H1 (cell line): ENCODE data around the gene KIF26B. TPM values are rescaled to one million over a fixed set of nuclear protein-coding genes. Genes with fewer than 3 reads are reported as not detected.
A peak's percentile ranks its signal among the peaks of the same experiment; 100 is the strongest.

Experiments
- CTCF ChIA-PET: fragments of 300-600 bp; sonication (Branson Sonifier 250); formaldehyde crosslinking; loops from one replicate; lab custom pipeline; 2021; ENCODE audit not compliant: partially characterized antibody; lab: Charles Lee
- POLR2A ChIA-PET: fragments of 300-600 bp; sonication (Branson Sonifier 250); formaldehyde crosslinking; loops from one replicate; lab custom pipeline; 2021; ENCODE audit warnings: inconsistent platforms; ENCODE audit not compliant: partially characterized antibody; lab: Charles Lee
- DNase-seq, 2 experiments: peaks; one replicate each; pipeline versions ENCODE4 v3.0.0 to v3.0.0-alpha.2; 2010 to 2022; ENCODE audit warnings: low spot score in 2 of 2, low read depth in 1 of 2, mixed read lengths in 1 of 2
- FAIRE-seq: peaks from 2 replicates; lab custom pipeline; 2011; peaks lifted over from hg19 to GRCh38; lab: Jason Lieb, UNC
- H2AFZ ChIP-seq: 2 replicates; pipeline ENCODE4 v1.8.1; 2012; ENCODE audit warnings: low read length, inconsistent platforms
- H2AK5ac ChIP-seq: 2 replicates; pipeline ENCODE4 v1.6.1; 2013; ENCODE audit warnings: low read depth, low read length
- H2BK120ac ChIP-seq: replicated peaks from 2 replicates; pipeline ENCODE3; 2013; ENCODE audit warnings: low read depth, low read length, inconsistent platforms
- H2BK12ac ChIP-seq: 2 replicates; pipeline ENCODE4 v1.6.1; 2013; ENCODE audit warnings: low read depth, low read length
- H2BK15ac ChIP-seq: 2 replicates; pipeline ENCODE4 v1.6.1; 2013; ENCODE audit warnings: low read length
- H2BK20ac ChIP-seq: 2 replicates; pipeline ENCODE4 v1.6.1; 2013; ENCODE audit warnings: low read length
- H2BK5ac ChIP-seq: 2 replicates; pipeline ENCODE4 v1.6.1; 2013; ENCODE audit warnings: low read depth, low read length
- H3K14ac ChIP-seq: 2 replicates; pipeline ENCODE4 v1.6.1; 2013; ENCODE audit warnings: inconsistent platforms; ENCODE audit not compliant: insufficient read length
- H3K18ac ChIP-seq: 2 replicates; pipeline ENCODE4 v1.6.1; 2013; ENCODE audit warnings: low read length; ENCODE audit errors: extremely low read depth
- H3K23ac ChIP-seq: 2 replicates; pipeline ENCODE4 v1.6.1; 2013; ENCODE audit warnings: inconsistent platforms; ENCODE audit not compliant: insufficient read length
- H3K23me2 ChIP-seq: 2 replicates; pipeline ENCODE4 v1.6.1; 2013; ENCODE audit warnings: low read depth, low read length
- H3K27ac ChIP-seq: 2 replicates; pipeline ENCODE4 v1.6.1; 2011; ENCODE audit warnings: low read depth, low read length, inconsistent platforms
- H3K27me3 ChIP-seq, 4 experiments: replicated peaks in 1 of 4; 1 replicate in 1 of 4; 2 replicates in 3 of 4; pipeline versions ENCODE4 v1.6.1 to v1.8.1; 2011 to 2013; ENCODE audit warnings: low read length in 3 of 4, mild to moderate bottlenecking in 3 of 4, inconsistent platforms in 2 of 4, mixed read lengths in 2 of 4, moderate library complexity in 1 of 4; ENCODE audit not compliant: control insufficient read depth in 3 of 4, insufficient read depth in 3 of 4; ENCODE audit errors: extremely low read depth in 1 of 4
- H3K36me3 ChIP-seq, 4 experiments: 2 replicates each; pipeline versions ENCODE4 v1.6.1 to v1.8.1; 2011 to 2013; ENCODE audit warnings: mild to moderate bottlenecking in 4 of 4, low read length in 3 of 4, moderate library complexity in 2 of 4, control low read depth in 1 of 4, inconsistent platforms in 1 of 4; ENCODE audit not compliant: insufficient read depth in 4 of 4, control insufficient read depth in 2 of 4
- H3K4ac ChIP-seq: replicated peaks from 2 replicates; pipeline ENCODE3; 2013; ENCODE audit warnings: low read length, low read depth, mixed read lengths, inconsistent platforms; ENCODE audit not compliant: insufficient read length
- H3K4me1 ChIP-seq, 4 experiments: replicated peaks in 1 of 4; 1 replicate in 1 of 4; 2 replicates in 3 of 4; pipeline versions ENCODE4 v1.6.1 to v1.8.1; 2011 to 2013; ENCODE audit warnings: low read length in 3 of 4, inconsistent platforms in 2 of 4, mixed read lengths in 1 of 4; ENCODE audit not compliant: insufficient read depth in 4 of 4, control insufficient read depth in 3 of 4
- H3K4me2 ChIP-seq, 2 experiments: 2 replicates each; pipeline versions ENCODE4 v1.6.1 to v1.8.1; 2011 to 2013; ENCODE audit warnings: low read depth in 2 of 2, low read length in 2 of 2, control low read depth in 1 of 2, inconsistent platforms in 1 of 2, mild to moderate bottlenecking in 1 of 2; ENCODE audit not compliant: insufficient read depth in 1 of 2
- H3K4me3 ChIP-seq, 4 experiments: fragments of 200-600, 300-600 bp in 1 of 4; sonication (generic), shearing (Covaris generic), sonication (Bioruptor Twin) in 1 of 4; 2 replicates each; pipeline versions ENCODE4 v1.5.1 to v1.8.1; 2011 to 2016; ENCODE audit warnings: low read length in 4 of 4, low read depth in 3 of 4, control low read depth in 2 of 4, inconsistent platforms in 2 of 4, mild to moderate bottlenecking in 2 of 4, mixed read lengths in 1 of 4, moderate library complexity in 1 of 4; ENCODE audit not compliant: insufficient read depth in 2 of 4; ENCODE audit errors: extremely low read depth in 1 of 4
- H3K56ac ChIP-seq: replicated peaks from 2 replicates; pipeline ENCODE3; 2013; ENCODE audit warnings: low read depth, mild to moderate bottlenecking, mixed read lengths, low read length, inconsistent platforms; ENCODE audit not compliant: insufficient read length
- H3K79me1 ChIP-seq: 2 replicates; pipeline ENCODE4 v1.6.1; 2013; ENCODE audit warnings: low read depth, low read length, control low read depth
- H3K79me2 ChIP-seq, 2 experiments: 2 replicates each; pipeline versions ENCODE4 v1.6.1 to v1.8.1; 2012 to 2013; ENCODE audit warnings: low read length in 2 of 2, mild to moderate bottlenecking in 2 of 2, inconsistent platforms in 1 of 2; ENCODE audit not compliant: insufficient read depth in 2 of 2, control insufficient read depth in 1 of 2
- H3K9ac ChIP-seq, 4 experiments: replicated peaks in 1 of 4; 1 replicate in 1 of 4; 2 replicates in 3 of 4; pipeline versions ENCODE4 v1.6.1 to v1.8.1; 2011 to 2013; ENCODE audit warnings: low read depth in 3 of 4, low read length in 3 of 4, control low read depth in 2 of 4, mild to moderate bottlenecking in 2 of 4, moderate library complexity in 2 of 4, inconsistent platforms in 1 of 4; ENCODE audit errors: extremely low read depth in 1 of 4
- H3K9me3 ChIP-seq, 2 experiments: 2 replicates each; pipeline versions ENCODE4 v1.6.1 to v1.8.1; 2012 to 2013; ENCODE audit warnings: mild to moderate bottlenecking in 2 of 2, moderate library complexity in 2 of 2, control low read depth in 1 of 2, inconsistent platforms in 1 of 2, low read depth in 1 of 2, low read length in 1 of 2, mixed read lengths in 1 of 2; ENCODE audit not compliant: insufficient read depth in 2 of 2
- H4K20me1 ChIP-seq, 2 experiments: replicated peaks in 1 of 2; 2 replicates each; pipeline versions ENCODE3 to v1.8.1; 2011 to 2013; ENCODE audit warnings: inconsistent platforms in 2 of 2, low read length in 2 of 2, mild to moderate bottlenecking in 1 of 2; ENCODE audit not compliant: insufficient read depth in 2 of 2, control insufficient read depth in 1 of 2
- H4K5ac ChIP-seq: 2 replicates; pipeline ENCODE4 v1.6.1; 2013; ENCODE audit warnings: low read length, low read depth, mixed read lengths, inconsistent platforms; ENCODE audit not compliant: insufficient read length
- H4K8ac ChIP-seq: 2 replicates; pipeline ENCODE4 v1.8.0; 2013; ENCODE audit warnings: mild to moderate bottlenecking, moderate library complexity, low read length, inconsistent platforms; ENCODE audit not compliant: insufficient read depth; ENCODE audit errors: extremely low read depth
- H4K91ac ChIP-seq: replicated peaks from 2 replicates; pipeline ENCODE3; 2013; ENCODE audit warnings: low read length, mixed read lengths, inconsistent platforms; ENCODE audit not compliant: insufficient read length
- ATF2 ChIP-seq: IDR thresholded peaks from 2 replicates; pipeline ENCODE4 v1.6.1; 2012; ENCODE audit warnings: low read length, inconsistent platforms
- BACH1 ChIP-seq: IDR thresholded peaks from 2 replicates; pipeline ENCODE4 v1.6.1; 2012; ENCODE audit warnings: low read length, improper control_type of control experiment
- CBX5 ChIP-seq: fragments of 300-800, 300-1000 bp; sonication (generic); IDR thresholded peaks from 2 replicates; pipeline ENCODE4 v1.7.1; 2016; ENCODE audit warnings: antibody characterized with exemption, low read length, low read depth
- CEBPB ChIP-seq: IDR thresholded peaks from 2 replicates; pipeline ENCODE4 v1.6.1; 2012; ENCODE audit warnings: low read depth, low read length
- CHD1 ChIP-seq: IDR thresholded peaks from 2 replicates; pipeline ENCODE4 v1.6.1; 2012; ENCODE audit warnings: low read depth, low read length, improper control_type of control experiment
- GABPA ChIP-seq: IDR thresholded peaks from 2 replicates; pipeline ENCODE4 v1.6.1; 2011; ENCODE audit warnings: mild to moderate bottlenecking, low read length, moderate library complexity, borderline replicate concordance; ENCODE audit not compliant: insufficient read depth
- GTF2F1 ChIP-seq: IDR thresholded peaks from 2 replicates; pipeline ENCODE4 v1.6.1; 2012; ENCODE audit warnings: low read depth, low read length, improper control_type of control experiment, borderline replicate concordance
- JUN ChIP-seq: IDR thresholded peaks from 2 replicates; pipeline ENCODE4 v1.6.1; 2011; ENCODE audit warnings: low read depth, mild to moderate bottlenecking, improper control_type of control experiment, low read length
- JUND ChIP-seq: IDR thresholded peaks from 2 replicates; pipeline ENCODE4 v1.6.1; 2011; ENCODE audit warnings: mild to moderate bottlenecking, improper control_type of control experiment, low read length
- NANOG ChIP-seq: IDR thresholded peaks from 2 replicates; pipeline ENCODE4 v1.6.1; 2011; ENCODE audit warnings: low read length, low read depth, mild to moderate bottlenecking, inconsistent platforms; ENCODE audit not compliant: insufficient read depth, poor library complexity, severe bottlenecking
- SP2 ChIP-seq: IDR thresholded peaks from 2 replicates; pipeline ENCODE4 v1.6.1; 2012; ENCODE audit warnings: mild to moderate bottlenecking, low read length, inconsistent platforms
- TAF7 ChIP-seq: optimal IDR thresholded peaks from 2 replicates; pipeline ENCODE3; 2011; ENCODE audit warnings: low read depth, mild to moderate bottlenecking, inconsistent platforms, low read length, moderate library complexity, borderline replicate concordance
- TEAD4 ChIP-seq: IDR thresholded peaks from 2 replicates; pipeline ENCODE4 v1.6.1; 2012; ENCODE audit warnings: low read depth, low read length, inconsistent platforms, mixed read lengths
- WGBS, 2 experiments: shearing (Covaris generic) in 1 of 2; methylation state at CpG; one replicate each; pipeline versions ENCODE4 v1.1.6 to v1.1.7; 2013 to 2015; ENCODE audit warnings: low lambda C conversion rate in 2 of 2, mixed read lengths in 2 of 2, inconsistent platforms in 1 of 2, low coverage in 1 of 2, missing lambda C conversion rate in 1 of 2; ENCODE audit not compliant: insufficient replicate concordance in 2 of 2, insufficient coverage in 1 of 2, insufficient read length in 1 of 2; ENCODE audit errors: extremely low coverage in 1 of 2, missing lambda C conversion rate in 1 of 2; 5-methylcytosine and 5-hydroxymethylcytosine counted together
- polyA plus RNA-seq, 7 experiments: library from polyadenylated mRNA; depleted of rRNA in 3 of 7; stranded (reverse) in 5 of 7; unstranded in 2 of 7; fragments of >200 nt in 5 of 7; fragments of 200-250 nt in 2 of 7; gene quantifications; 1 replicate in 5 of 7; 2 replicates in 1 of 7; 4 replicates in 1 of 7; pipeline versions ENCODE4 v1.2.1 to v1.2.3, GENCODE V29; 2011 to 2013; ENCODE audit warnings: missing spikeins in 2 of 7, mixed read lengths in 2 of 7
- total RNA-seq: library from RNA; stranded (reverse); fragmentation: NEBNext Ultra II Directional; extraction: Animal tissue kit (Norgen Biotek cat#: 25700); gene quantifications from 2 replicates; pipeline ENCODE4 v1.2.1, GENCODE V29; 2021

Gene KIF26B
- total and polyA plus RNA-seq, 2 of the 8 experiments (the other 6 are each of a cell fraction or from before 2014, with no cell fraction given), result 0.06 to 0.28 TPM

GRCh38 chr1:245550720-245551043 lies 395.9 kb downstream of the KIF26B start:
- Histone ChIP-seq H3K36me3 (no peaks in the 10 kb centered on the region), H2BK15ac (no peak overlapping the region), H3K27me3 (no peaks in the 10 kb centered on the region), H3K27ac (no peak overlapping the region), H3K4me3 (no peak overlapping the region), H4K91ac (no peak overlapping the region), H3K9ac (no peak overlapping the region), H3K4ac (no peak overlapping the region), H3K4me2 (no peak overlapping the region), H2AFZ (peak overlapping the region; percentile 85), H3K23me2 (no peaks in the 10 kb centered on the region), H3K79me1 (no peaks in the 10 kb centered on the region), H4K20me1 (no peaks in the 10 kb centered on the region), H3K14ac (no peak overlapping the region), H3K4me1 (peaks cover 0 to 10% (median 4%) of the 10 kb centered on the region in 4 experiments; a peak in 4 of 7 replicates), H2BK5ac (peak overlapping the region; percentile 49; the same call in 1 of the 2 replicates), H2BK20ac (peak overlapping the region; percentile 83; the same call in 1 of the 2 replicates), H2BK12ac (peak overlapping the region; percentile 96; the same call in 1 of the 2 replicates), H2BK120ac (no peak overlapping the region), H4K8ac (peak overlapping the region; percentile 42; the same call in 1 of the 2 replicates), H3K56ac (no peak overlapping the region), H3K79me2 (no peaks in the 10 kb centered on the region), H4K5ac (no peak overlapping the region), H3K23ac (no peak overlapping the region), H3K9me3 (no peaks in the 10 kb centered on the region), H2AK5ac (no peak overlapping the region), H3K18ac (no peak overlapping the region)
- 100% methylated on average over 1 of the region's 1 CpG; no CpG with 5 or more reads in 1 of the 2 experiments for WGBS, 2 experiments
- DNase-seq (no peak), FAIRE-seq (no peak)
- ChIA-PET CTCF (interaction anchor here (1.0 to 2.5 kb wide), 5 partner anchors 8 to 397 kb away, joined by 3 to 14 read pairs (median 4); no protein-coding TSS in a partner anchor), POLR2A (interaction anchor here (1.3 to 1.6 kb wide), 2 partner anchors 9 to 11 kb away, joined by 3 to 4 read pairs; no protein-coding TSS in a partner anchor)
- TF ChIP-seq BACH1, result no peak
- TF ChIP-seq GABPA, result no peak
- no peak for TF ChIP-seq CEBPB
- no peak for TF ChIP-seq CBX5
- TF ChIP-seq JUND, result no peak
- no peak for TF ChIP-seq NANOG
- TF ChIP-seq TAF7, result no peak
- no peak for TF ChIP-seq JUN
- TF ChIP-seq SP2, result no peak
- TF ChIP-seq TEAD4, result no peak
- no peak for TF ChIP-seq GTF2F1
- TF ChIP-seq CHD1, result no peak
- TF ChIP-seq ATF2, result no peak
